Activated CD4-positive, alpha-beta T cell treated with anti-CD3 and anti-CD28 coated beads, Interleukin-2, amount 50 U/mL, for 24 hours (primary cell): ENCODE measurements around the gene MRPL24.
"Not testable (repeated sequence)": the region's sequence is repeated elsewhere in the genome, so short reads cannot be mapped to it uniquely, and the experiment has no call there.

Experiments
- DNase-seq, 2 donors: peaks; one replicate each; pipeline ENCODE4 v3.0.0-alpha.2; 2020; ENCODE audit warnings: low read depth in 1 of 2, low spot score in 1 of 2

MRPL24 gene

DNA sequence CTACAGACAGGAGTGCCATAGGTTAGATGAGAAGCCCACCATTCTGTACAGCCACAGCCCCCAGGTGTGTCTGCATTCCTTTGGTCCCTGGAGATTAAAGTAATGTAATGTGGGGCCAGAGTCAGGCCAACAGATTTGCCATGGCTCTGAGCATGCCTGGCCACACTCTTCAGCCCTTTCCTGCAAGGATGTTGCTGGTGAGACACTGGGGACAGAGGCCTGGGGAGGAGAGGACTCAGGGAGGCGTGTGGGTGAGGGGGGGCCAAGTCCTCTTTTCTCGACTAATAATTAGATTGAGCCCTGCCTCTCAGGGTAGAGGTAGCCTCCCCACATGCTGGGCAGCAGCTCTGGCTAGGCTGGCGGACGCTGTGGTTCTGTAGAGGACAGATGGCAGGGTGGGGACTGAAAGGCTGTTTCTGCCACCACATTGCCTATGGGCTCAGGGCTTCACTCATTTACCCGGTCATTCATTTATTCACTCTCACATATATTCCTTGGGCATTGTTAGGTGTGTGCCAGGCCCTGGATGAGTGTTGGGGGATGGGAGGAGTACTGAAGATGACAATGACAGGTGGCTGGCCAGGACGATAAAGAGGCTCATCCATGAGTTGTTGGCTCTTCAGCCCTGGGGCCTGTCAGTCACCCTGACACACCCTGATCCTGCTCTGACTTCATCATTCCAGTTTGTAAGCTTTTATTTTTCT, 19.4 kb upstream of the MRPL24 start:
- DNase-seq = no peak

DNA sequence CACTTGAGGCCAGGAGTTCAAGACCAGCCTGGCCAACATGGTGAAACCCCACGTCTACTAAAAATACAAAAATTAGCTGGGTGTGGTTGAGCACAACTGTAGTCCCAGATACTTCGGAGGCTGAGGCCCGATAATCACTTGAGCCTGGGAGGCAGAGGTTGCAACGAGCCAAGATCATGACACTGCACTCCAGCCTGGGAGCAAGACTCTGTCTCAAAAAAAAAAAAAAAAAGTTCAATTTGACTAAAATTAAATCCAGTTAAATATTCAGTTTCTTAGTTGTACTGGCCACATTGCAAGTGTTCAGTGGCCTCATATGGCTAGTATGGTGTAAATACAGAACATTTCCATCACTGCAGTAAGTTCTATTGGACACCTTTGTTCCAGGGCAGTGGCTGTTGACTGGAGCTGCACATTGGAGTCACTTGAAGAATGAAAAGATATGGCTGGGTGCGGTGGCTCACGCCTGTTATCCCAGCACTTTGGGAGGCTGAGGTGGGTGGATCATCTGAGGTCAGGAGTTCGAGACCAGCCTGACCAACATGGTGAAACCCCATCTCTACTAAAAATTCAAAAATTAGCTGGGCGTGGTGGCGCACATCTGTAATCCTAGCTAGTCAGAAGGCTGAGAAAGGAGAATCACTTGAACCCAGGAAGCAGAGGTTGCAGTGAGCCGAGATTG, 16.8 kb upstream of the MRPL24 start:
- DNase-seq = not testable (repeated sequence)

DNA sequence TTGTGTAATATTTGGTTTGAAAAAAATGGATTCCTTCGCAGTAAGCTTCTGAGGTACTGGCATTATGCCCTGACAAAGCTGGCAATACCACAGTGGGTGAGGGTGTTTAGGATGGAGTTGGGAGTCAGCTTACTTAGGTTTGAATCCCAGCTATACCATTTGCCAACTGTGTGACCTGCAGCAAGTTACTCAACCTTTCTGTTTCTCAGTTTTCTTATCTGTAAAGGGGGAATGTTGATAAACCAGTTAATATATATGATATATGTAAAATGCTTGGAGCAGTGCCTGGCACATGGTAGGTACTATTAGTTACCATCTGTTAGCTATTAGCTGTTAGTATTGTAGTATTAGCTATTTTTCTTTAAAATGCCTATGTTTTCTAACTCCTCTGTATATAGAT, 15.5 kb upstream of the MRPL24 start:
- DNase-seq = no peak

DNA sequence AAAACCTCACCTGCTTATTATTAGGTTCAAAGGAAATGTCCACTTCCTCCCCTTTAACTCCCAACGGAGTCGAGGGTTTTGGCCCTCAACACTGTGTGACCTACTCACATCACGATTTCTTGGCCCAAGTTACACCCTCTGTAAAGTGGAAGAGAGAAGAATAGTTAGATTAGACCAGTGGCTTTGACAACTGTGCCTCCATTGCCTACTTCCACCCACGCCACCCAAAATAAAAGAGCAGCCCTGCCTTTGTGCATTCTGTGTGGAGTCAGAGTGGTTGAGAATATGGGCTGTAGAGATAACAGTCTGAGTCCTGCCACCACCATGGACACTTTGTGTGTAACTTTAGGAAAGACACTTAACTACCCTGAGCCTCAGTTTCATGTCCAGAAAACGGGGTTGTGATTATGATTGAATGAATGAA, 14.7 kb upstream of the MRPL24 start:
- no peak for DNase-seq

DNA sequence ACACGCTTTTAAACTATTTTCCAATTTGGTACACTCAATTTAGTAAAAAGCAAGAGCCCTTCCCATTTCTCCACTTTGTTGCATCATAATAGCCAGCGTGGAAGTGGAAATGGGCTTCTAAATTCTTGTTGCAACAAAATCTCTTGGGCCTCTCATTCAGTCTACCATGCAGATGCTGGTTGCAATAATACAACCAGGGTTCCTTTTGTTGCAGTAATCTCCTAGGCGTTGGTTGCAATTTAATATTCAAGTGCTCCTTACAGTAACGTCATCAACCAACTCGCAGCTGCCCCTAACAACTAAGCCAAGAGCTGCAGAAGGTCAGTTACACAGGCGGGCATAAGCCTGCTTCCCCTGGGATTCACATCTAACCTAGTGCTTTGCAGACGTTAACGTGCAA, 13.3 kb upstream of the MRPL24 start:
- no peak for DNase-seq

DNA sequence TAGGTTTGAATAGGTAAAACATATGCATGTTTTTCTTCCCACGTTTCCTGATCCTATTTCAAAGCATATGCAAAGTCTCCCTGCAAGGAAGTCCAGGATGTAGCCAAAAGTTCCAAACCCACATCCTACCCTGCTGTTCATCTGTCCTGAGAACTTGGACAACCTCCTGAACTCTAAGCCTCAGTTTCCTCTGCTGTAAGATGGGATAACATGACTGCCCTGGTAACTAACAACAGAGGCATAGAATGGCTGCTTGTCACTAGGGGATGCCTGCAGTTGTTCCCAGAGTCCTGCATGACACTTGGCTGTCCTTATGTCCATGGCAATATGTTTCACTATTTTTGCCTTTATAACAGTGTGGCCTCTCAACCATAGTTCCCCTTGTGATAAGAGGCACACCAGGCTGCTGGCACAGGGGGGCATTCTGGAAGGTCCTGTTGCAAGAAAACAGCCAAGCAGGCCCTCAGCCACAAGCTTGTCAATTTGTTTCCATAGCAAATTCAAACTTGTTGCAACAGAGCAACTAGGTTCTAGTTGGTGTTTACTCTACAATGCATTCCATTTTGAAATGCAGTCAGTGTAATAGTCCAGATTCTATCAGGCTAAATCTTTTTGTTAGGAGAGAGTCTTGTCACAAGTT, 12.1 kb upstream of the MRPL24 start:
- no peak for DNase-seq

DNA sequence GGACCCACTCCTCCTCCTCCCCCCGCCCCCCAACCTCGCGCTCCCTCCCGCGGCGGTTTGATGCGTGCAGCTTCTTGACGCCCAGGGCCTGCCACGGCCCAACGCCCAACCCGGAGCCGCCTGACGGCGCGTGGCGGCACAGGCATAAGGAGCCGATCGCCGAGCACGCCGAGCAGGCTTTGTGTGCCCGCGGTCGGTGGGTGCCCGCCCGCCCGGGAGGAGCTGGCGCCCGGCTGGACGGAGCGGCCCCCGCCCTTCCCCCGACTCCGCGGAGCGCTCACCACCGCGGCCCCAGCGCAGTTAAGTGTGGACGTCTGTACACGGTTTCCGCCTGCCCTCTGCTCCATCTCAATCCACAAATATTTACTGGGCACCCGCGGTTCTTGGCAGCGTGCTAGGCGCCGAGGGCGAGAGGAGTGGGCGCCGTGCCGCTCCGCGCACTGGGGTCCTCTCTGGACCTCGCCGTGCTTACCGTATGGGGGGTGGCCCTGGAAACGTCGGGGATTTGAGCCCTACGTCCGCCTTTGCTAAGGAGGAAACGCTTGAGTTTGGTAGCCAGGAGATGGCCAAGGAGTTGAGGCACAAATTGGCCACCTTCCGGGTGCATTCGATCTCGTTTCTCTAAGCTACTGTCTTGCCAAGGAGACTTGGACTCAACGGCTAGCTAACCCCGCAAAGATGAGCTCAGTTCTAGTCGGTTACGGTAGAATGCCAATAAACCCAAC, 11.0 kb upstream of the MRPL24 start:
- DNase-seq = peak; percentile 90 to 97

DNA sequence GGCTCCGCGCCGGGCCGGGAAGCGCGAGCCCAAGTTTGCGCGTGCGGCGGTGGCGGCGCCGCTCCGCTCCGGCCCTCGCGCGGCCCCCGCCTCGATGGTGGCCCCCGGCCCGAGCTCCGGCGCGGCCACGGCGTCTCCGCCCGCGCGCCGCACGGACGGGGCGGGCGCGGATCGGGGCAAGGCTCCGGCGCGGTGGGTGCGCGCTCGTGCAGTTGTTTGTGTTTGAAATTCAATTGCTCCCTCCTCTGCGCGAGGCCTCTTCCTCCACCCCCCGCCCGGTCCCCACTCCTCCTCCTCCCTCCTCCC, 10.5 kb upstream of the MRPL24 start, which contains the start of gene HDGF:
TSS of gene HDGF (minus strand) at position 225 of the 306 bp plus-strand sequence. CDS start 246 bp downstream, outside the sequence.
- DNase-seq = no peak

DNA sequence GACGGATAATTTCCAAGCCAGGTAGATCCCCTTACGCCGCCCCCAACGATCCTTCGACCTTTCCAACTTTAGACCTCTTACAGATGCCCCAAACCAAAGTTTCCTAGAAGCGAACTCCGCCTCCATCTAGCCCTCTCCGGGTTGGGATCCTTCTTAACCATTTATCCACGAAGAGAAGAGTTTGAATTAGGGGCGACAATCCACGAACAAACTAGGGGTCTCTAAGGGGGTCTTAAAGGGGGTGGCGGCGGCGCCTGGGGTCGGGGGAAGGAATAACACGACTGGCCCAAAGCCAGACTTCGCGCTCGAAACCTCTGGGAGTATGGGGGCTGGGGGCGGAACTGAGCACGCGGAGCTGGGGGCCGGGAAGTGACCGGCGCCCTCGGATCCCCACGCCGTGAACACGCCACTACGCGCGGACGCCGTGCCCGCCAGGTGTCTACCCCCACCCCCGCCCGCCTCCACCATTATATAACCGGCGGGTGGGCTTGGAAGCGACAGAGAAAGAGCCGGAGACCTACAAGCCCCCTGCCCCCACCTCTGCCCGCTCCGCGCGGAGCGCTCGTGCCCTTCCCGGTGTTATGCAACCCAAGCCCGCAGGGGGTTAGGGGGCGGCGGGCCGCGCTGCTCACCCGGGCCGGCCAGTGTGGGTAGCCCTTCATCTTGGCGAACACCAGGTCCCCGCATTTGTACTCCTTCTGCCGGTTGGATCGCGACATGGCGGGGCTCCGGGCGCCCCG, 10.0 kb upstream of the MRPL24 start:
- DNase-seq = peak in 1 of 2 donors; percentile 27

DNA sequence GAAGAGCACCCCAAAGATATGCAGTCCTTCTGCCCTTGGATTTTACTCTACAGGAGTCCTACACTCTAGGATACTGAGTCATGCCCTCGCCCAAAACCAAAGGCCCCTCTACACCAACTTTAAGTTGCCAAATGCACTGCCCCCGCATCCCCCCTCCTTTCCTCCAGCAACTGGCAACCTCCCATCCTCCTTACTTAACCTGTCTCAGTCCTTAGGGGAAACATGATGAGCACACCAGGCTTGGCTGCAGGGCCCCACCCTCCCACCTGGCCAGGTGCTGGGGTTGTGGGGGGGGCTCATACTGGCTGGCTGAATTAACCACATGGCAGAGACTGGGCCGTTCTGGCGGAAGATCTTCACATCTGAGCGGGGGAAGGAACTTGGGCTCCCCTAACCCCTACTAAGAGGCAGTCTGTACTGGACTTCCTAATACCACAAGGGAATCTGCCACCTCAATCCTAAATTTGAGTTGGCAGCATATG, 9.3 kb upstream of the MRPL24 start:
- peak in 1 of 2 donors; percentile 25 for DNase-seq

DNA sequence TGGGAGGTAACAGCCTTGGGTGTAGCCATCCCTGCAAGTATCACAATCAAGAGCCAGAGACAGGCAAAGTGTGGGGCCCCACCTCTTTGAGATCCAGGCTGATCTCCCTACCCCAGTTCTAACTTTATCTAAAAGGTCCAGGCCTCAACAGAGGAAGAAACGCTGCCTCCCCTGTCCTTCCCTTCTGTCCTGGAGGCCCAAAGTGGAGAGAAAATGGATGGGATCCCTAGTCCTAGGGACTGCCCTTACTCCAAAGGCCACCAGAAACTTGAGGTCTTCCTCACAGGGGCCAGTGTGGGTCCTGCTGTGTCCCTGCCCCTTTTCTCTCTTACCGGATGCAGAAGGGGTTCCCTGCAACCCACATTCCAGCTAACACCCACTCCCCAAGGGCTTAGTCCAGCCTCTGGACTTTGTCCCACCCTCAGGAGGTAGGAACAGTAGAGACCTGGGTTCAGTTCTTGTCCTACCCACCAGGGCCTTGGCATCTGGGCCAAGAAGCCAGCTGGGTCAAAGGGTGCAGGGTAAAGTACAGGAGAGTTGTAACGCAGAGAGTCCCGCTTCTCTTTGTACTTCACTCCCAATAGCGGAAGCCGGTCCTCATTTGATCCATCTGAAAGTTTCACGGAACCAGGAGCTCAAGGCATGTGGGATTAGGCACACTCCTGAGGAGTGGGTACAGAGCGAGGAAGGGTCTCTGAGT, 8.7 kb upstream of the MRPL24 start:
- no peak for DNase-seq

DNA sequence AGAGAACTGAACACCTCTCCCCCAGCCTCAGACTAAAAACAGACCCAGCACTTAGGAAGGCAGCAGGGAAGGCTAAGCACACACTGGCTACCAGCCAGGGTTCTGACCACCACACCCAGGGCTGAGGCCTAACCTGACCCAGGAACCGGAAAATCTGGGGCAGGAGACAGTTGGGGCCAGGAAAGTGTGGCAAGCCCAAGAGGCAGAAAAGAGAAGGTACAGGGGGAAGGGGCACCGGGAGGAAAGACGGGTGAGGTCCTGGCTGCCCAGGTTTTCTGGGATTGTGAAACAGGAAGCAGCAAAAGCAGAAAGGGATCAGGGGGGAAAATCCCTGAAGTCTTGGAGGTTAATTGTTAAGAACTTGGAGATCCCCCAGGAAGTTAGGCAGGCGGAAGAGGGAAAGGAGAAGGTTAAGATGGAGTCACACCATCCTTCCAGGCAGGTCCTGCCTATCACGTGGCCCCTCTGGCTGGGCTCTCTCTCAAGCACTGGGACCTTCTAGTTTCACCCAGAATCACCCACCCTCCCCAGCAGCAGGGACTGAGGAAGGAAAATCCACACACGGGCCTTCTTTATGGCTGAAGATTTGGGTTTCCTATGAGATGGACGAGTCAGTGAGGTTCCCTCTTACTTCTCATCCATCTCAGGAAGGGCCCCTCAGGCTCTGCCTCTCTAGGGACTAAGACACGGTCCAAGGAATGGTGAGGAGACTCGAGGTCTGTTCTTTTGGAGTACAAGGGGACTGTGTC, 8.0 kb upstream of the MRPL24 start:
- DNase-seq = no peak

DNA sequence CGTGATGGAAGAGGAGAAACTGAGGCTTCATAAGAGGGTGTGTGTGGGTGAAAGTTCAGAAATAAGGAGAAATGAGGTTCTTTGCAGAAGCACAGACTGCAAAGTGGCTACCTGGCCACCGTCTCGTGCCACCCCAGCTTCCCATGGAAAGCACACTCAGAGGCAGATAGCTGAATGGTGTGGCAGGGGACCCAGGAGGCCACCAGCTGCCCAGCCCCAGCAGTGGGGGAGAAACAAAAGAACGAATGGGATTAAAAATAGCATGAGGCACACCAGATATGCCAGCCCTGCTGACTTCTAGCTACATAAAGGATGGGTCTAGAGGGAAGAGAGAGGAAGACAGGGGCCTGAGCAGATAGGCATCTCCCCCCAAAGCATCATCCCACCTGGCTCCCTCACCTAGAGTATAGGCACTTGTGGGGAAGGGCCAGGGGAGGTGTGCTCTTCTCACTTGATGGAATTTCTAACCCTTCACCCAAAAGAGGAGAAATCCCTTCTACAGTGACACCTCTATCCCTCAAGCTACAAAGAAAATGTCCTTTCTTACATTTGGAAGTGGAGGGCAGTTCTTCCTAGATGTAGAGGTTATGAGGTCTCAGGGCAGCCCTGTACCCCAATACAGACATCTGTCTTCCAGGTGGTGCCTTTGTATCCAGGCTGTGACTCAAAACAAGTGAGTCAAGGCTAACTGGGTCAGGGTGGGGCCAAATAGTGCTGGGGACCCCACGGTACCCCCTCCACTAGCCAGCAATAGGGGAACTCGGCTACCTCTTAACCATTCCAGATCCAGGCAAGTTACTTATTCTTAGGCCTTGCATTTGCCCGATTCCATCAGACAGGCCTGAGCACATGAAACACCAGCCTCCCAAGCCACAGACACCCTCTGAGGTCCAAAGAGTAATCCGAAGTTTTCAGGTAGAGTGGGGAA, 7.1 kb upstream of the MRPL24 start:
- no peak for DNase-seq

DNA sequence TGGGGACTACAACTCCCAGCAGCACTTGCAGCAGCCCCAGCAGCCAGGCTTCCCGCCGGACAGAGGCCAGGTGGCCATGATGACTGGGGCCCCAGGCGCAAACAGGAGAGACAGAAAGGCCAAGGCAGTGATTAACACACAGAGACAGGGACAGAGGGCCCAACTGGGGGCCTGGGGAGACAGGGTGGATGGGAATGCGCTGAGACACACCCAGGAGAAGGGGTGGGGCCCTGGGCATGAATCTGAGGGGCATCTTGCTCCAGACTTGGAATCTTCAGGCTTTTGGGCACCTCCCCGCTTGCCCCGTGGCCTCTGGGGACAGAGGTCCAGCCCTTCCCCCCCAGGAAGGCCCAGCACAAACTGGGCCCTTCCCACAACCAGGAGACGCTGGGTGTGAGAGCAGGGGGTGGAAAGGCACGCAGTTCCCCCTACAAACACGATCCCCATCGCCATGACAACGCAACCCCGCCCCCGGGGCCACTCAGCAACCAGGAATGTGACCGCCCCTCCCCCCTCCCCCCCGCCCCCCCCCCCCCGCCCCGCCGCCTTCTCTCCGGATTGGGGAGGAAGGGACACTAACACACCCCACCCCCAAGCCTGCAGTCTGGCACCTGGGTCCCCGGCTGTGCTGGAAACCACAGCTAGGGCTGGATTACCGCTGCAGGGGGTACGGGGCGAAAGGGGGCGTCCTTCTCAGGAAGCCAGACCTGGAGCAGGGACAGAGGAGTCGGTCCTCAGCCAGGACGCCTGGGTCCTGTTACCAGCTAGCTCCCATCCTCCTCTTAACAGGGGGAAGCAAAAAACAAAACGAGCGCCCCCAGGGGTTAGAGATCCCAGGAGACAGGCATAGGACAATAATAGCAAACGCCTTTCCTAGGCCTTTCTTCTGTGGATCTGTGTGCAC, 6.1 kb upstream of the MRPL24 start:
- DNase-seq = peak in 1 of 2 donors; percentile 32

DNA sequence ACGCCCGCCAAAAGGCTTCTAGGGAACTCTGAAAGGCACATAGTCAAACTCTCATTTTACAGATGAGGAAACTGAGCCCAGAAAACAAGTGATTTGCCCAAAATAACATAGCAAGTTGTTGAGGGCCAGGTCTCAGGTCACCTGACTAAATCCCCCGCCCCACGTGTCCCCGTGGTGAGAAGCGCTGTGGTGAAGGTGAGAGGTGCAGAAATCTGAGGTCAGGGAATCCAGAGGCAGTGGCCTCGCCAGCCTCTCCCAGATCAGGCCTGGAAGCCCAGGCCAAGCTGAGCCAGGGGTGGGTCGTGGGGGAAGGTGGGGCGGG, 5.5 kb upstream of the MRPL24 start:
- DNase-seq = no peak

DNA sequence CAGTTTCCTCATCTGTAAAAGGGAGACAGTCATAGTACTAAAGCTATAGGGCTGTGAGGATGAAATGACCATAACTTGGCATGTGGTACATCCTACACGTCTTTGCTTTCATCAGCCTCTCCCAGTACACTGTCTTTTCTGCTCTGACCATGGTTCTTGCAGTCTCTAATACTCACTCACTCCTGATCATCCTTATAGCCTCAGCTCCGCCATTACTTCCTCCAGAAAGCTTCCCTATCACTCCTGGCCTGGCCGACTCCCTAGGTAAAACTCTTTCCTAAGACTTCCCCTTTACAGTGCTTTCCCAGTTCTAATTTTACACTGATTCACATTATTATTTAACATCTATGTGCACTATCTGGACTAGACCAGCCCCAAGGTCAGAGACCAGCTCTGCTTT, 5.0 kb upstream of the MRPL24 start:
- no peak for DNase-seq

DNA sequence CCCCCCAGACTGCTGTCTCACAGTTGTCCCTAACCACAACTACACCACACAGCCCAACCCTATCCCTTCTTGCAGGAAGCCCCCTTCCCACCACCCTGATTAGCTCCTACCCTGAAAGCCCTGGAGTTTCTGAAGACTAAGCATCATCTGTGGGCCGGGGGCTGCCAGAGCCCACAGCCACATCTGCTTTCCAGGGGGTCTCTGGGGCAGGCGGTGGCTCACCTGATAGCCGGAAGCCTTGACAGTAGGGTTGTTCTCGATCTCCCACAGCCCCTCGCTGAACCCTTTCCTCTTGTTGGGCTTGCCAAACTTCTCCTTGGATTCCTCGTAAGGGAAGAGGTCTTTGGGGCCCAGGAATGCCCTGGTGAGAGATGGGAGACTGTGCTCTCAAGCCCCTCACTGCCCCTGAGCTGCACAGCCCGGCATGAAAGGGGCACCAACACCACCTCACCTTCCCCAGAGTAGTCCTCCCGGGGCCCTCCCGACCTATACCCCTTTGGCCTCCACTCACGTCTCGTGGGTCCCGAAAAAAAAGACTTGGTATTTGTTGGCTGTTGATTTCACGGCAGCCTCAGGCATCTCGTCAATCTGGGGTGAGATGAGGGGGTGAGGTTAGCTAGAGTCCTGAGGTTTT, 4.0 kb upstream of the MRPL24 start:
- no peak for DNase-seq
